Uterus (tissue), 2 donors: ENCODE results near the gene CMKLR1.

Source experiments
- CTCF ChIP-seq, 4 experiments: fragments of 200-600 bp in 2 of 4; fragments of 450-650 bp in 2 of 4; sonication (generic) in 2 of 4; IDR thresholded peaks; one replicate each; pipeline ENCODE4 v1.5.1; 2016 to 2019; ENCODE audit warnings: antibody characterized with exemption in 4 of 4, mild to moderate bottlenecking in 2 of 4, moderate library complexity in 1 of 4
- POLR2A ChIP-seq, 2 donors: fragments of 450-650 bp; IDR thresholded peaks; one replicate each; pipeline ENCODE4 v1.6.1; 2016; ENCODE audit warnings: antibody characterized with exemption in 2 of 2, mild to moderate bottlenecking in 1 of 2, moderate library complexity in 1 of 2

GRCh38 chr12:108341854-108342847, 3.0 kb upstream of the CMKLR1 start:
- no peak for TF ChIP-seq CTCF (IDR thresholded peaks at IDR 0.05)
- no peak for TF ChIP-seq POLR2A (IDR thresholded peaks at IDR 0.05)
